KMS-11 (cell line): ENCODE results near the gene TRIM33.

Experiments used
- H2AFZ ChIP-seq: fragments of 200-600 bp; sonication (generic); 2 replicates; pipeline ENCODE4 v1.6.1; 2016; ENCODE audit warnings: antibody characterized with exemption, mixed run types, low read depth
- H3K27ac ChIP-seq: fragments of 200-600 bp; sonication (generic); 2 replicates; pipeline ENCODE4 v1.6.1; 2016; ENCODE audit warnings: mild to moderate bottlenecking, mixed run types
- H3K27me3 ChIP-seq: fragments of 200-600 bp; sonication (generic); 2 replicates; pipeline ENCODE4 v1.6.1; 2017; ENCODE audit warnings: mild to moderate bottlenecking, low read depth, mixed run types, moderate library complexity; ENCODE audit not compliant: insufficient read depth
- H3K36me3 ChIP-seq: fragments of 200-600 bp; sonication (generic); 2 replicates; pipeline ENCODE4 v1.6.1; 2017; ENCODE audit warnings: mild to moderate bottlenecking, mixed run types; ENCODE audit not compliant: insufficient read depth
- H3K4me1 ChIP-seq: fragments of 200-600 bp; sonication (generic); 2 replicates; pipeline ENCODE4 v1.6.1; 2016; ENCODE audit warnings: mild to moderate bottlenecking, low read depth, mixed run types; ENCODE audit not compliant: poor library complexity, severe bottlenecking
- H3K4me2 ChIP-seq: fragments of 200-600 bp; sonication (generic); 2 replicates; pipeline ENCODE4 v1.7.0; 2016; ENCODE audit warnings: mild to moderate bottlenecking, mixed run types
- H3K4me3 ChIP-seq: fragments of 200-600 bp; sonication (generic); IDR thresholded peaks from 2 replicates; pipeline ENCODE4 v1.6.1; 2017; ENCODE audit warnings: low read depth, low read length, mixed read lengths; ENCODE audit not compliant: insufficient read depth
- H3K79me2 ChIP-seq: fragments of 200-600 bp; sonication (generic); 2 replicates; pipeline ENCODE4 v1.6.1; 2016; ENCODE audit warnings: low read depth, mixed run types; ENCODE audit not compliant: insufficient read depth
- H3K9ac ChIP-seq: fragments of 200-600 bp; sonication (generic); 2 replicates; pipeline ENCODE4 v1.6.1; 2016; ENCODE audit warnings: mild to moderate bottlenecking, mixed run types
- H4K20me1 ChIP-seq: fragments of 200-600 bp; sonication (generic); 2 replicates; pipeline ENCODE4 v1.6.1; 2016; ENCODE audit warnings: mild to moderate bottlenecking, mixed run types; ENCODE audit not compliant: insufficient read depth
- CTCF ChIP-seq: fragments of 200-600 bp; sonication (generic); conservative IDR thresholded peaks from 2 replicates; pipeline ENCODE4 v1.6.1; 2017; ENCODE audit warnings: low read depth, mild to moderate bottlenecking, antibody characterized with exemption, low read length, moderate library complexity, mixed read lengths

The TRIM33 gene

DNA sequence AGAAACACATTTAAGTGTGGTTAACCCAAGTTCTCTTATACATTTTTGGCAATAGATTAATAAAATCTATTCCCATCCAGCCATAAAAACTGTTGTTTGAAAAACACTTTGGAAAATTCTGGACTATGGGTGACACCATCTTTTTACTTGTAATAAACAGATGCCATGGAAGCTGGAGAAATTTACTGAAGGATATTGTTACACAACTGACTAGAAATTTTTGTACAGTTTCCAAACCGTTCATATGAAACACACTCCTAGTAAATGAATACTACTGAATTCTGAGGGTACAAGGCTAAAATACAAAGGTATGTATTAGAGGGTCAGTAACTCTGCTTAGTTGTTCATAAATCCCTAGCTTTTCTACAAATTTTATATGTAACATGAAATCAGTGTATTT lies 48.7 kb downstream of the TRIM33 start:
- H3K4me3 ChIP-seq, result no peak overlapping the region
- no peaks in the 10 kb centered on the region for H3K79me2 ChIP-seq
- H2AFZ ChIP-seq, result no peak overlapping the region
- H3K4me1 ChIP-seq, result peaks cover 2% of the 10 kb centered on the region
- H3K9ac ChIP-seq, result no peak overlapping the region
- no peak overlapping the region for H3K4me2 ChIP-seq
- no peak overlapping the region for H3K27ac ChIP-seq
- no peaks in the 10 kb centered on the region for H4K20me1 ChIP-seq
- TF ChIP-seq CTCF, result no peak
- no peaks in the 10 kb centered on the region for H3K36me3 ChIP-seq
- no peaks in the 10 kb centered on the region for H3K27me3 ChIP-seq

DNA sequence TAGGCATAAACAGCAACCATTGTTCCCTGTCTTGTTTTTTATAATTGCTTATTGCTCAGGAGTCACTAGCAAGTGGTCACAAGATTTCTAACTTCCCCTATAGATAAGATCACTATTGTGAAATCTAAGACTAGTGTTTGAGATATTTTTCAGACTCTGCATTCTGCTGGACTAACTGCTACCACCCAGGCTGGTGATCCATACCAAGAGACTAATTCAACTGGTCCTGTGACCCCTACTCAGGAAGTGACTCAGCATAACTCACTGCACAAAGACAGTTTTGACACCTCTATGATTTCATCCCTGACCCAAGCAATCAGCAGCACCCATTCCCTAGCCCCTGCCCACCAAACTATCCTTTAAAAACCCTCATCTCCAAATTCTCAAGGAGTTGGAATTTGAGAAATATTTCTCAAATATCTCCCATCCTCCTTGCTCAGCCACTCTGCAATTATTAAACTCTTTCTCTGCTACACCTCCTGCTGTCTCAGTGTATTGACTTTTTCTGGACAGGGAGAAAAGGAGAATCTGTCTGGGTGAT lies 52.7 kb downstream of the TRIM33 start:
- Histone ChIP-seq H3K27me3 (no peaks in the 10 kb centered on the region), H3K79me2 (no peaks in the 10 kb centered on the region), H3K9ac (no peak overlapping the region), H2AFZ (no peak overlapping the region), H3K36me3 (no peaks in the 10 kb centered on the region), H4K20me1 (no peaks in the 10 kb centered on the region), H3K4me2 (no peak overlapping the region), H3K27ac (no peak overlapping the region; the same call in 1 of the 2 replicates), H3K4me3 (no peak overlapping the region), H3K4me1 (no peaks in the 10 kb centered on the region)
- no peak for TF ChIP-seq CTCF

- Histone ChIP-seq H2AFZ (no peak overlapping the region), H3K36me3 (no peaks in the 10 kb centered on the region), H3K4me1 (no peaks in the 10 kb centered on the region), H3K4me3 (no peak overlapping the region), H3K27me3 (no peaks in the 10 kb centered on the region), H3K4me2 (no peak overlapping the region), H3K27ac (no peak overlapping the region; the same call in 1 of the 2 replicates), H3K79me2 (no peaks in the 10 kb centered on the region), H4K20me1 (no peaks in the 10 kb centered on the region), H3K9ac (no peak overlapping the region)
- no peak for TF ChIP-seq CTCF
These were observed 53.2 kb downstream of the TRIM33 start for GRCh38 chr1:114457675-114458236.

GRCh38 chr1:114456586-114456985 lies 54.4 kb downstream of the TRIM33 start:
- Histone ChIP-seq H4K20me1 (no peaks in the 10 kb centered on the region), H3K9ac (no peak overlapping the region), H3K4me2 (no peak overlapping the region), H3K4me1 (no peaks in the 10 kb centered on the region), H3K27ac (no peak overlapping the region), H3K36me3 (no peaks in the 10 kb centered on the region), H3K4me3 (no peak overlapping the region), H3K27me3 (no peaks in the 10 kb centered on the region), H2AFZ (no peak overlapping the region), H3K79me2 (no peaks in the 10 kb centered on the region)
- TF ChIP-seq CTCF, result no peak
